SK-N-SH (cell line): ENCODE data around the gene TNFSF11.

Experiments
- FOXM1 ChIP-seq: IDR thresholded peaks from 2 replicates; pipeline ENCODE4 v1.4.0; 2012; ENCODE audit warnings: low read depth, mild to moderate bottlenecking
- JUND ChIP-seq: IDR thresholded peaks from 2 replicates; pipeline ENCODE4 v1.4.0; 2012
- POLR2AphosphoS5 ChIP-seq: IDR thresholded peaks from 2 replicates; pipeline ENCODE4 v1.6.1; 2012; ENCODE audit warnings: low read depth, low read length
- TF ChIP-seq, protein P1 (sequence below): fragments of 200-600 bp; sonication (generic); IDR thresholded peaks from 2 replicates; pipeline ENCODE4 v1.6.1; 2017; ENCODE audit warnings: antibody characterized with exemption, mild to moderate bottlenecking, moderate library complexity
- TF ChIP-seq, protein P2 (sequence below): IDR thresholded peaks from 2 replicates; pipeline ENCODE4 v1.4.0; 2012; ENCODE audit warnings: low read depth, borderline replicate concordance
- TF ChIP-seq, protein P3 (sequence below): IDR thresholded peaks from 2 replicates; pipeline ENCODE4 v1.4.0; 2012; ENCODE audit warnings: low read depth, borderline replicate concordance

DNA sequence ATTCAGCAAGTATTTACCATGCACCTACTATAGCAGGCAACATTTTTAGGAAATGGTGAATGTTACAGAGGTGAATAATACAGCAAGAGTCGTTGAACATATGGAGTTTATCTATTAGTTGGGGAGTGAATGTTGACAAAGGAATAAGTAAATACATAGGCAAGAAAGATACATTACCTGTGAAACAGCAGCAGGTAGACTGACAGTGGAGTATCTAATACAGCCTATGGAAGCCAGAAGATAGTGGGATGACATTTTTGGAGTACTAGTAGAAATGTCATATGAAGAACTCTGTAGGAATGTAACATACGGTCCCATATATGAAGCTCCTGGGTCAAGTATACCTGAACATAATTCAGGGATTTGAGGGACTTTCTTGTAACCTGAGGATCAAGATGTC lies 2.1 kb upstream of the TNFSF11 start:
- TF ChIP-seq JUND (no peak), POLR2AphosphoS5 (no peak), FOXM1 (no peak)
- TF ChIP-seq, protein P1, sequence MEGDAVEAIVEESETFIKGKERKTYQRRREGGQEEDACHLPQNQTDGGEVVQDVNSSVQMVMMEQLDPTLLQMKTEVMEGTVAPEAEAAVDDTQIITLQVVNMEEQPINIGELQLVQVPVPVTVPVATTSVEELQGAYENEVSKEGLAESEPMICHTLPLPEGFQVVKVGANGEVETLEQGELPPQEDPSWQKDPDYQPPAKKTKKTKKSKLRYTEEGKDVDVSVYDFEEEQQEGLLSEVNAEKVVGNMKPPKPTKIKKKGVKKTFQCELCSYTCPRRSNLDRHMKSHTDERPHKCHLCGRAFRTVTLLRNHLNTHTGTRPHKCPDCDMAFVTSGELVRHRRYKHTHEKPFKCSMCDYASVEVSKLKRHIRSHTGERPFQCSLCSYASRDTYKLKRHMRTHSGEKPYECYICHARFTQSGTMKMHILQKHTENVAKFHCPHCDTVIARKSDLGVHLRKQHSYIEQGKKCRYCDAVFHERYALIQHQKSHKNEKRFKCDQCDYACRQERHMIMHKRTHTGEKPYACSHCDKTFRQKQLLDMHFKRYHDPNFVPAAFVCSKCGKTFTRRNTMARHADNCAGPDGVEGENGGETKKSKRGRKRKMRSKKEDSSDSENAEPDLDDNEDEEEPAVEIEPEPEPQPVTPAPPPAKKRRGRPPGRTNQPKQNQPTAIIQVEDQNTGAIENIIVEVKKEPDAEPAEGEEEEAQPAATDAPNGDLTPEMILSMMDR = no peak
- TF ChIP-seq, protein P2, sequence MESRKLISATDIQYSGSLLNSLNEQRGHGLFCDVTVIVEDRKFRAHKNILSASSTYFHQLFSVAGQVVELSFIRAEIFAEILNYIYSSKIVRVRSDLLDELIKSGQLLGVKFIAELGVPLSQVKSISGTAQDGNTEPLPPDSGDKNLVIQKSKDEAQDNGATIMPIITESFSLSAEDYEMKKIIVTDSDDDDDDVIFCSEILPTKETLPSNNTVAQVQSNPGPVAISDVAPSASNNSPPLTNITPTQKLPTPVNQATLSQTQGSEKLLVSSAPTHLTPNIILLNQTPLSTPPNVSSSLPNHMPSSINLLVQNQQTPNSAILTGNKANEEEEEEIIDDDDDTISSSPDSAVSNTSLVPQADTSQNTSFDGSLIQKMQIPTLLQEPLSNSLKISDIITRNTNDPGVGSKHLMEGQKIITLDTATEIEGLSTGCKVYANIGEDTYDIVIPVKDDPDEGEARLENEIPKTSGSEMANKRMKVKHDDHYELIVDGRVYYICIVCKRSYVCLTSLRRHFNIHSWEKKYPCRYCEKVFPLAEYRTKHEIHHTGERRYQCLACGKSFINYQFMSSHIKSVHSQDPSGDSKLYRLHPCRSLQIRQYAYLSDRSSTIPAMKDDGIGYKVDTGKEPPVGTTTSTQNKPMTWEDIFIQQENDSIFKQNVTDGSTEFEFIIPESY = no peak
- TF ChIP-seq, protein P3, sequence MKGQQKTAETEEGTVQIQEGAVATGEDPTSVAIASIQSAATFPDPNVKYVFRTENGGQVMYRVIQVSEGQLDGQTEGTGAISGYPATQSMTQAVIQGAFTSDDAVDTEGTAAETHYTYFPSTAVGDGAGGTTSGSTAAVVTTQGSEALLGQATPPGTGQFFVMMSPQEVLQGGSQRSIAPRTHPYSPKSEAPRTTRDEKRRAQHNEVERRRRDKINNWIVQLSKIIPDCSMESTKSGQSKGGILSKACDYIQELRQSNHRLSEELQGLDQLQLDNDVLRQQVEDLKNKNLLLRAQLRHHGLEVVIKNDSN = no peak
